OCI-LY1 (cell line): ENCODE results near the gene ACVR1C.
"Not testable (repeated sequence)": the region's sequence is repeated elsewhere in the genome, so short reads cannot be mapped to it uniquely, and the experiment has no call there.

Experiments used
- H2AFZ ChIP-seq: fragments of 200-600 bp; sonication (generic), shearing (Covaris generic); 2 replicates; pipeline ENCODE4 v1.6.0; 2014; ENCODE audit warnings: antibody characterized with exemption, mild to moderate bottlenecking, low read length
- H3F3A ChIP-seq: fragments of 200-600 bp; sonication (generic), shearing (Covaris generic); 2 replicates; pipeline ENCODE4 v1.6.0; 2014; ENCODE audit warnings: mild to moderate bottlenecking, antibody characterized with exemption, low read length, moderate library complexity; ENCODE audit not compliant: insufficient read depth
- H3K27ac ChIP-seq: fragments of 200-600 bp; sonication (generic); 2 replicates; pipeline ENCODE4 v1.5.1; 2014; ENCODE audit warnings: low read length, mixed run types, mild to moderate bottlenecking, low read depth; ENCODE audit not compliant: poor library complexity, severe bottlenecking
- H3K27me3 ChIP-seq: fragments of 200-600 bp; sonication (generic); 2 replicates; pipeline ENCODE4 v1.6.0; 2014; ENCODE audit warnings: antibody characterized with exemption, mild to moderate bottlenecking, low read length, moderate library complexity; ENCODE audit not compliant: insufficient read depth
- H3K36me3 ChIP-seq: fragments of 200-600 bp; sonication (generic); 2 replicates; pipeline ENCODE4 v1.6.1; 2014; ENCODE audit warnings: mild to moderate bottlenecking, antibody characterized with exemption, low read length, moderate library complexity, mixed read lengths; ENCODE audit not compliant: insufficient read depth
- H3K4me1 ChIP-seq: fragments of 200-600 bp; sonication (generic); 2 replicates; pipeline ENCODE4 v1.5.1; 2014; ENCODE audit warnings: mild to moderate bottlenecking, low read length, moderate library complexity; ENCODE audit not compliant: insufficient read depth, severe bottlenecking
- H3K4me2 ChIP-seq: fragments of 200-600 bp; sonication (generic), shearing (Covaris generic); 2 replicates; pipeline ENCODE4 v1.6.1; 2014; ENCODE audit warnings: low read length
- H3K4me3 ChIP-seq: fragments of 200-600 bp; sonication (generic); 2 replicates; pipeline ENCODE4 v1.5.1; 2014; ENCODE audit warnings: low read length, low read depth, mild to moderate bottlenecking, mixed read lengths; ENCODE audit not compliant: poor library complexity, severe bottlenecking
- H3K79me2 ChIP-seq: fragments of 200-600 bp; shearing (Covaris generic); 2 replicates; pipeline ENCODE4 v1.6.1; 2016; ENCODE audit warnings: mixed run types, low read length, mixed read lengths; ENCODE audit not compliant: insufficient read depth
- H3K9ac ChIP-seq: fragments of 200-600 bp; sonication (generic), shearing (Covaris generic); 2 replicates; pipeline ENCODE4 v1.6.1; 2014; ENCODE audit warnings: mild to moderate bottlenecking, low read length, mixed read lengths
- H3K9me2 ChIP-seq: fragments of 200-600 bp; sonication (generic), shearing (Covaris generic); 2 replicates; pipeline ENCODE4 v1.6.1; 2014; ENCODE audit warnings: low read depth, mild to moderate bottlenecking, low read length, mixed read lengths
- H3K9me3 ChIP-seq: fragments of 200-600 bp; shearing (Covaris generic); 2 replicates; pipeline ENCODE4 v1.6.1; 2014; ENCODE audit warnings: low read length, mixed read lengths
- H4K20me1 ChIP-seq: fragments of 200-600 bp; sonication (generic), shearing (Covaris generic); 2 replicates; pipeline ENCODE4 v1.6.0; 2016; ENCODE audit warnings: mild to moderate bottlenecking, low read length; ENCODE audit not compliant: insufficient read depth
- EZH2 ChIP-seq: fragments of 200-600 bp; sonication (generic), shearing (Covaris generic); IDR thresholded peaks from 2 replicates; pipeline ENCODE4 v1.8.0; 2017; ENCODE audit warnings: borderline replicate concordance, mixed run types, mild to moderate bottlenecking, antibody characterized with exemption, low read length, moderate library complexity, mixed read lengths
- TF ChIP-seq, protein P1 (sequence below): fragments of 200-600 bp; sonication (generic), shearing (Covaris generic); IDR thresholded peaks from 2 replicates; pipeline ENCODE4 v1.5.1; 2017; ENCODE audit warnings: mild to moderate bottlenecking, antibody characterized with exemption, low read length, moderate library complexity, mixed read lengths

The ACVR1C gene

DNA sequence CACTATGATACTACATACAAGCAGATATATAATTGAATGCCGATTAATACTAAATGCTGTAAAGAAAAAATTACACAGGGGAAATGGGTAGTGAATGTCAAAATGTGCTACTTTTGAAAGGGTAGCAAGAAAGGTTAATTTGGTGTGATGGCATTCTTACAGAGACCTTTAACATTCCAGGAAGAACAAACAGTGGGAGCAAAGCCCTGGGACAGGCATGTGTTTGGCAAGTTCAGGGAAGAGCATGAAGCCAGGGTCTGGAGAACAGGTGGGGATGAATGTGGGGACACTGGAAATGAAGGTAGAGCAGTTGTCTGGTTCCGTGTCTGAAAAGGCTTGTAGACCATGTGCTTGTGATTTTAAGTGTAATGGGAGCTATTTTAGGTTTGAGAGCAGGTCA lies 102.6 kb downstream of the ACVR1C start:
- no peaks in the 10 kb centered on the region for H3K9me2 ChIP-seq
- no peaks in the 10 kb centered on the region for H3K27me3 ChIP-seq

GRCh38 chr2:157523270-157524247 lies 105.1 kb downstream of the ACVR1C start:
- H3K4me3 ChIP-seq = no peak overlapping the region
- H3K4me2 ChIP-seq = no peak overlapping the region
- no peaks in the 10 kb centered on the region for H3K79me2 ChIP-seq
- H3K27ac ChIP-seq = no peak overlapping the region
- H3F3A ChIP-seq = no peaks in the 10 kb centered on the region
- H3K9ac ChIP-seq = no peak overlapping the region
- TF ChIP-seq, protein P1, sequence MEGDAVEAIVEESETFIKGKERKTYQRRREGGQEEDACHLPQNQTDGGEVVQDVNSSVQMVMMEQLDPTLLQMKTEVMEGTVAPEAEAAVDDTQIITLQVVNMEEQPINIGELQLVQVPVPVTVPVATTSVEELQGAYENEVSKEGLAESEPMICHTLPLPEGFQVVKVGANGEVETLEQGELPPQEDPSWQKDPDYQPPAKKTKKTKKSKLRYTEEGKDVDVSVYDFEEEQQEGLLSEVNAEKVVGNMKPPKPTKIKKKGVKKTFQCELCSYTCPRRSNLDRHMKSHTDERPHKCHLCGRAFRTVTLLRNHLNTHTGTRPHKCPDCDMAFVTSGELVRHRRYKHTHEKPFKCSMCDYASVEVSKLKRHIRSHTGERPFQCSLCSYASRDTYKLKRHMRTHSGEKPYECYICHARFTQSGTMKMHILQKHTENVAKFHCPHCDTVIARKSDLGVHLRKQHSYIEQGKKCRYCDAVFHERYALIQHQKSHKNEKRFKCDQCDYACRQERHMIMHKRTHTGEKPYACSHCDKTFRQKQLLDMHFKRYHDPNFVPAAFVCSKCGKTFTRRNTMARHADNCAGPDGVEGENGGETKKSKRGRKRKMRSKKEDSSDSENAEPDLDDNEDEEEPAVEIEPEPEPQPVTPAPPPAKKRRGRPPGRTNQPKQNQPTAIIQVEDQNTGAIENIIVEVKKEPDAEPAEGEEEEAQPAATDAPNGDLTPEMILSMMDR = no peak
- TF ChIP-seq EZH2 = no peak
- no peaks in the 10 kb centered on the region for H3K9me2 ChIP-seq
- H2AFZ ChIP-seq = no peak overlapping the region
- H4K20me1 ChIP-seq = no peaks in the 10 kb centered on the region
- no peaks in the 10 kb centered on the region for H3K9me3 ChIP-seq
- peaks cover 6% of the 10 kb centered on the region for H3K4me1 ChIP-seq
- no peaks in the 10 kb centered on the region for H3K36me3 ChIP-seq
- no peaks in the 10 kb centered on the region for H3K27me3 ChIP-seq

More for the DNA sequence above, 102.6 kb downstream of the ACVR1C start:
- no peaks in the 10 kb centered on the region for H3K36me3 ChIP-seq
- H3K27ac ChIP-seq = no peak overlapping the region
- TF ChIP-seq, protein P1 = no peak
- H3K79me2 ChIP-seq = no peaks in the 10 kb centered on the region
- no peaks in the 10 kb centered on the region for H4K20me1 ChIP-seq
- H3K4me3 ChIP-seq = no peak overlapping the region
- no peak overlapping the region for H2AFZ ChIP-seq
- H3F3A ChIP-seq = no peaks in the 10 kb centered on the region
- no peak overlapping the region for H3K9ac ChIP-seq
- H3K9me3 ChIP-seq = no peaks in the 10 kb centered on the region
- peaks cover 6% of the 10 kb centered on the region for H3K4me1 ChIP-seq
- no peak overlapping the region for H3K4me2 ChIP-seq

DNA sequence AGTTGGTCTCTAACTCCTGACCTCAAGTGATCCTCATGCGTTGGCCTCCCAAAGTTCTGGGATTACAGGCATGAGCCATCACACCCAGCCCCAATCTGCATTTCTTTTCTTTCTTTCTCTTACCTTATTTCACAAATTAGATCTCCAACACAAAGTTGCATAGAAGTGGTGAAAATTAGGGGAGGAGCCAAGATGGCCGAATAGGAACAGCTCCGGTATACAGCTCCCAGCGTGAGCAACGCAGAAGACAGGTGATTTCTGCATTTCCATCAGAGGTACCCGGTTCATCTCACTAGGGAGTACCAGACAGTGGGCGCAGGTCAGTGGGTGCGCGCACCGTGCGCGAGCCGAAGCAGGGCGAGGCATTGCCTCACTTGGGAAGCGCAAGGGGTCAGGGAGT lies 113.7 kb downstream of the ACVR1C start:
- H3K4me1 ChIP-seq = not testable (repeated sequence)

DNA sequence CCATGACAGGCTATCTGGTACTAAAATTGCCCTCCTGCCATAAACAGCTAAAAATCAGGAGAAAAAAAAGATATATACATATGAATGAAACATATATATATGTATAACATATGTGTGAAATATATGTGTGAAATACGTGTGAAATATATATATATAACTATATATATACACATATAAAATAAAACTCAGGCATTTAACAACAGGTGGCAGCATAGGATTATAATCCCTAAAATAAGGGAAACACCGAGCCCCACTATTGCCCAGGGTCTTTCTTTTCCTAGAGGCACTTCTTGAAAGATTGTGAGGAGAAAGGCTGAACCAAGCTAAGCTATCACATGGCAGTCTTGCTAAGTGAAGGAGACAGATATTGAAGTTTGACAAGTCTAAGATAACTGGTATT lies 118.9 kb downstream of the ACVR1C start:
- no peaks in the 10 kb centered on the region for H3K9me2 ChIP-seq
- H3K9me3 ChIP-seq = no peaks in the 10 kb centered on the region
- H3F3A ChIP-seq = no peaks in the 10 kb centered on the region
- H4K20me1 ChIP-seq = no peaks in the 10 kb centered on the region
- H3K36me3 ChIP-seq = no peaks in the 10 kb centered on the region
- TF ChIP-seq EZH2 = no peak
- TF ChIP-seq, protein P1 = peak; percentile 21; the same call in 1 of the 2 replicates
- H3K79me2 ChIP-seq = no peaks in the 10 kb centered on the region
- H3K9ac ChIP-seq = no peak overlapping the region
- no peak overlapping the region for H3K27ac ChIP-seq
- H3K4me2 ChIP-seq = no peak overlapping the region
- peaks cover 9% of the 10 kb centered on the region for H3K4me1 ChIP-seq
- no peaks in the 10 kb centered on the region for H3K27me3 ChIP-seq
- H2AFZ ChIP-seq = no peak overlapping the region
- no peak overlapping the region for H3K4me3 ChIP-seq

More for the DNA sequence above, 113.7 kb downstream of the ACVR1C start:
- not testable (repeated sequence) for H3K9me2 ChIP-seq, H3K27ac ChIP-seq, H3K9me3 ChIP-seq, H3K36me3 ChIP-seq, H3K27me3 ChIP-seq, H3F3A ChIP-seq, H3K79me2 ChIP-seq, H4K20me1 ChIP-seq, H3K4me2 ChIP-seq, H2AFZ ChIP-seq, H3K4me3 ChIP-seq, H3K9ac ChIP-seq
